CD4-positive, CD25-positive, alpha-beta regulatory T cell (primary cell): ENCODE results near the gene IKZF3. TPM values are rescaled to one million over a fixed set of nuclear protein-coding genes. Genes with fewer than 3 reads are reported as not detected.
A peak's percentile ranks its signal among the peaks of the same experiment; 100 is the strongest.

Experiments used
- ATAC-seq, 2 donors: fragments of 150-1000 bp; cut with Tn5 transposase; one replicate each; pipeline ENCODE4 v1.10.0; 2021; ENCODE audit warnings: low read depth in 2 of 2, moderate number of reproducible peaks in 2 of 2, moderate library complexity in 1 of 2
- DNase-seq, 3 donors: peaks; one replicate each; pipeline versions ENCODE4 v3.0.0 to v3.0.0-alpha.2; 2012 to 2022; ENCODE audit warnings: mixed read lengths in 1 of 3
- H3K27ac ChIP-seq: one replicate; pipeline ENCODE4 v1.7.0; 2013; ENCODE audit warnings: mild to moderate bottlenecking, low read length; ENCODE audit not compliant: insufficient read depth, poor library complexity, severe bottlenecking
- H3K27me3 ChIP-seq: one replicate; pipeline ENCODE4 v1.7.0; 2013; ENCODE audit warnings: low read length; ENCODE audit not compliant: control insufficient read depth, insufficient read depth
- H3K36me3 ChIP-seq: one replicate; pipeline ENCODE4 v1.7.0; 2013; ENCODE audit warnings: mild to moderate bottlenecking, low read length, moderate library complexity; ENCODE audit not compliant: control insufficient read depth, insufficient read depth
- H3K4me1 ChIP-seq: 2 replicates; pipeline ENCODE4 v1.7.0; 2013; ENCODE audit warnings: mild to moderate bottlenecking, low read length; ENCODE audit not compliant: insufficient read depth, control insufficient read depth, poor library complexity, severe bottlenecking
- H3K4me3 ChIP-seq: one replicate; pipeline ENCODE4 v1.7.0; 2013; ENCODE audit warnings: low read depth, mild to moderate bottlenecking, low read length, moderate library complexity
- H3K9me3 ChIP-seq, 2 experiments: 1 replicate in 1 of 2; 2 replicates in 1 of 2; pipeline ENCODE4 v1.7.0; 2013; ENCODE audit warnings: low read length in 2 of 2, mild to moderate bottlenecking in 1 of 2, moderate library complexity in 1 of 2; ENCODE audit not compliant: control insufficient read depth in 2 of 2
- H3K27ac Mint-ChIP-seq, 3 donors: one replicate each; pipeline ENCODE4 v1.8.0; 2020 to 2022; ENCODE audit warnings: mild to moderate bottlenecking in 3 of 3, mixed read lengths in 3 of 3, moderate library complexity in 2 of 3
- H3K27me3 Mint-ChIP-seq: one replicate; pipeline ENCODE4 v1.8.0; 2022; ENCODE audit warnings: mild to moderate bottlenecking, mixed read lengths
- H3K36me3 Mint-ChIP-seq: one replicate; pipeline ENCODE4 v1.8.0; 2020; ENCODE audit warnings: mixed read lengths
- H3K4me1 Mint-ChIP-seq, 4 donors: one replicate each; pipeline ENCODE4 v1.8.0; 2020 to 2022; ENCODE audit warnings: mixed read lengths in 4 of 4, mild to moderate bottlenecking in 1 of 4
- H3K4me3 Mint-ChIP-seq, 4 donors: one replicate each; pipeline ENCODE4 v1.8.0; 2020 to 2022; ENCODE audit warnings: mild to moderate bottlenecking in 4 of 4, mixed read lengths in 4 of 4, moderate library complexity in 3 of 4
- H3K9me3 Mint-ChIP-seq, 7 donors: one replicate each; pipeline ENCODE4 v1.8.0; 2020 to 2022; ENCODE audit warnings: mixed read lengths in 7 of 7, mild to moderate bottlenecking in 3 of 7, moderate library complexity in 2 of 7
- polyA plus RNA-seq, 4 donors: library from polyadenylated mRNA; unstranded; fragments of 300-500 nt; fragmentation: Illumina TruSeq; gene quantifications; one replicate each; pipeline ENCODE4 v1.2.3, GENCODE V29; 2021
- total RNA-seq: library from RNA; stranded (reverse); gene quantifications from one replicate; pipeline ENCODE4 v1.2.3, GENCODE V29; 2022

IKZF3 gene
- total and polyA plus RNA-seq, 5 donors from 2014 or later, result 30.4 to 146 (median 36.4) TPM

DNA sequence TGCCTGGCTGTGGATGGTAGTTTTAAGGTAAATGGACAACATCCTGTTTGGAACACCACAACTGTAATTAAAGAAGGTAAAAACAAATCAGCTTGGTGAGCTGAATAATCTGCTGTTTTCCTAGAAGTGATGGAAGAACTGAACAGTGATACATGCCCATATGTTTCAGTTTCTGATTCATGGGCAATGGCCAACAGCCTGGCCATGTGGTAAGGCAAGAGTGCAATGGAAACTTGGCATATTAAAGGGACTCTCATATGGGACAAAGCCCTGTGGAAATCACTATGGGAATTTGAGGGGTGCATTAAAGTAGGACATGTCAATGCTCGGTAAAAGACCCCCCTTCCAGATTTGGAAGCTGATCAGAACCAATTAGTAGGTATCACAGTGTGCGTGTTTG lies 37.8 kb downstream of the IKZF3 start:
- H3K27ac ChIP-seq, result no peak overlapping the region
- Mint-ChIP-seq H3K27ac (peak overlapping the region in 1 of 3 donors; percentile 78), H3K27me3 (no peaks in the 10 kb centered on the region), H3K9me3 (peaks cover 6 to 34% (median 12%) of the 10 kb centered on the region in 7 donors), H3K36me3 (peaks cover 68% of the 10 kb centered on the region), H3K4me3 (no peak overlapping the region), H3K4me1 (peaks cover 5 to 18% (median 15%) of the 10 kb centered on the region in 4 donors)
- peaks cover 71% of the 10 kb centered on the region for H3K36me3 ChIP-seq
- no peak overlapping the region for H3K4me3 ChIP-seq
- DNase-seq (no peak), ATAC-seq (no peak)
- peaks cover 15 to 24% of the 10 kb centered on the region in 2 experiments for H3K9me3 ChIP-seq
- no peaks in the 10 kb centered on the region for H3K27me3 ChIP-seq
- H3K4me1 ChIP-seq, result no peaks in the 10 kb centered on the region

DNA sequence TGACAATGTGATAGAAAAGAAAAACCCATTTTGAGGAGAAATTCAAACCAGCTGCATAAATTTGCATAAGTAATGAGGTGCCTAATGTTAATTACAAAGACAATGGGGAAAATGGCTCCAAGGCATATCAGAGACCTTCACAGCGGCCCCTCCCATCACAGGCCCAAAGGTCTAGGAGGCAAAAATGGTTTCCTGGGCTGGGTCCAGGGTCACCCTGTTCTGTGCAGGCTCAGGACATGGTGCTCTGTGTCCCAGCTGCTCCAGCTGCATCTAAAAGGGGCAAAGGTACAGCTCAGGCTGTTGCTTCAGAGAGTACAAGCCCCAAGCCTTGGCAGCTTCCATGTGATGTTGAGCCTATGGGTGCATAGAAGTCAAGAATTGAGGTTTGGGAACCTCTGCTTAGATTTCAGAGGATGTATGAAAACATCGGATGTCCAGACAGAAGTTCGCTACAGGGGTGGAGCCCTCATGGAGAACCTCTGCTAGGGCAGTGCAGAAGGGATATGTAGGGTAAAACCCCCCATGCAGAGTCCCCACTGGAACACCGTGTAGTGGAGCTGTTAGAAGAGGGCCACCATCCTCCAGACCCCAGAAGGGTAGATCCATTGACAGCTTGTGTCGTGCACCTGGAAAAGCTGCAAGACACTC lies 40.6 kb downstream of the IKZF3 start:
- Mint-ChIP-seq H3K4me3 (no peak overlapping the region), H3K9me3 (peaks cover 6 to 34% (median 14%) of the 10 kb centered on the region in 7 donors), H3K36me3 (peaks cover 75% of the 10 kb centered on the region), H3K4me1 (peaks cover 16 to 46% (median 38%) of the 10 kb centered on the region in 4 donors), H3K27ac (peak overlapping the region in 2 of 3 donors; percentile 9 to 20), H3K27me3 (no peaks in the 10 kb centered on the region)
- ATAC-seq (no peak), DNase-seq (peak in 1 of 3 donors; percentile 43)
- H3K9me3 ChIP-seq, result peaks cover 15 to 24% of the 10 kb centered on the region in 2 experiments
- peaks cover 24% of the 10 kb centered on the region for H3K4me1 ChIP-seq
- peaks cover 55% of the 10 kb centered on the region for H3K36me3 ChIP-seq
- H3K4me3 ChIP-seq, result no peak overlapping the region
- H3K27ac ChIP-seq, result no peak overlapping the region
- H3K27me3 ChIP-seq, result no peaks in the 10 kb centered on the region

DNA sequence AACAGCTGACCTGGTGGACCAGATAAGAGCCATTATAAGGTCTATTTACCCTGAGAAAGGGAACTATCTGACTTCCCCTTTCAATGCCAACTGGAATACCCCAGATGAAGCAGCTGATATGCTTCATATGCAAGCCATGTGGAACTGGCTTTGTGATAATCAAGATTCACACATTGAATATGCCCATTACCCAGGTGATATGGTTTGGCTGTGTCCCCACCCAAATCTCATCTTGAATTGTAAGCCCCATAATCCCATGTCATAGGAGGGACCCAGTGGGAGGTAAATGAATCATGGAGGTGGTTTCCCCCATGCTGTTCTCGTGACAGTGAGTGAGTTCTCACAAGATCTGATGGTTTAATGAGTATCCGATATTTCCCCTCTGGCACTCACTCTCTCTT lies 42.1 kb downstream of the IKZF3 start:
- no peak overlapping the region for H3K27ac ChIP-seq
- Mint-ChIP-seq H3K9me3 (peaks cover 6 to 34% (median 14%) of the 10 kb centered on the region in 7 donors), H3K27me3 (no peaks in the 10 kb centered on the region), H3K27ac (peak overlapping the region; percentile 84 to 94 (median 88)), H3K4me1 (peaks cover 19 to 55% (median 46%) of the 10 kb centered on the region in 4 donors), H3K4me3 (no peak overlapping the region), H3K36me3 (peaks cover 62% of the 10 kb centered on the region)
- H3K9me3 ChIP-seq, result peaks cover 15 to 24% of the 10 kb centered on the region in 2 experiments
- peaks cover 33% of the 10 kb centered on the region for H3K4me1 ChIP-seq
- no peak for DNase-seq
- no peaks in the 10 kb centered on the region for H3K27me3 ChIP-seq
- H3K4me3 ChIP-seq, result no peak overlapping the region
- no peak for ATAC-seq
- H3K36me3 ChIP-seq, result peaks cover 40% of the 10 kb centered on the region

- H3K27me3 ChIP-seq, result no peaks in the 10 kb centered on the region
- H3K4me1 ChIP-seq, result peaks cover 33% of the 10 kb centered on the region
- H3K27me3 Mint-ChIP-seq, result no peaks in the 10 kb centered on the region
- H3K27ac ChIP-seq, result peak overlapping the region; percentile 78
- peak overlapping the region; percentile 88 to 94 (median 91) for H3K27ac Mint-ChIP-seq
- H3K36me3 Mint-ChIP-seq, result peaks cover 51% of the 10 kb centered on the region
- H3K4me1 Mint-ChIP-seq, result peaks cover 19 to 50% (median 45%) of the 10 kb centered on the region in 4 donors
- no peak for ATAC-seq
- H3K36me3 ChIP-seq, result peaks cover 29% of the 10 kb centered on the region
- no peak for DNase-seq
- peaks cover 15 to 24% of the 10 kb centered on the region in 2 experiments for H3K9me3 ChIP-seq
- peak overlapping the region in 1 of 4 donors; percentile 26 for H3K4me3 Mint-ChIP-seq
- H3K4me3 ChIP-seq, result no peak overlapping the region
- peaks cover 3 to 34% (median 13%) of the 10 kb centered on the region in 7 donors for H3K9me3 Mint-ChIP-seq
These were observed 43.1 kb downstream of the IKZF3 start for GRCh38 chr17:39820987-39821386.

GRCh38 chr17:39820541-39820940 lies 43.6 kb downstream of the IKZF3 start:
- Histone ChIP-seq H3K36me3 (peaks cover 25% of the 10 kb centered on the region), H3K27me3 (no peaks in the 10 kb centered on the region), H3K9me3 (peaks cover 15 to 24% of the 10 kb centered on the region in 2 experiments), H3K4me1 (peaks cover 33% of the 10 kb centered on the region), H3K27ac (peak overlapping the region; percentile 78), H3K4me3 (peak overlapping the region; percentile 17)
- peaks cover 21 to 53% (median 48%) of the 10 kb centered on the region in 4 donors for H3K4me1 Mint-ChIP-seq
- H3K27me3 Mint-ChIP-seq, result no peaks in the 10 kb centered on the region
- H3K36me3 Mint-ChIP-seq, result peaks cover 47% of the 10 kb centered on the region
- peak overlapping the region; percentile 87 to 94 (median 91) for H3K27ac Mint-ChIP-seq
- DNase-seq (no peak), ATAC-seq (no peak)
- H3K9me3 Mint-ChIP-seq, result peaks cover 3 to 32% (median 13%) of the 10 kb centered on the region in 7 donors
- H3K4me3 Mint-ChIP-seq, result peak overlapping the region; percentile 12 to 48 (median 30)

GRCh38 chr17:39818358-39819000 lies 45.6 kb downstream of the IKZF3 start:
- Histone ChIP-seq H3K4me3 (peak overlapping the region; percentile 72), H3K4me1 (peaks cover 49% of the 10 kb centered on the region), H3K36me3 (peaks cover 6% of the 10 kb centered on the region), H3K27me3 (no peaks in the 10 kb centered on the region), H3K27ac (peak overlapping the region; percentile 78), H3K9me3 (peaks cover 1 to 5% of the 10 kb centered on the region in 2 experiments)
- DNase-seq (no peak), ATAC-seq (no peak)
- Mint-ChIP-seq H3K36me3 (peaks cover 28% of the 10 kb centered on the region), H3K4me1 (peaks cover 34 to 70% (median 67%) of the 10 kb centered on the region in 4 donors), H3K27ac (peak overlapping the region; percentile 85 to 95 (median 87)), H3K4me3 (peak overlapping the region in 3 of 4 donors; percentile 16 to 56 (median 55)), H3K27me3 (no peaks in the 10 kb centered on the region), H3K9me3 (peaks cover 3 to 12% (median 6%) of the 10 kb centered on the region in 7 donors)

DNA sequence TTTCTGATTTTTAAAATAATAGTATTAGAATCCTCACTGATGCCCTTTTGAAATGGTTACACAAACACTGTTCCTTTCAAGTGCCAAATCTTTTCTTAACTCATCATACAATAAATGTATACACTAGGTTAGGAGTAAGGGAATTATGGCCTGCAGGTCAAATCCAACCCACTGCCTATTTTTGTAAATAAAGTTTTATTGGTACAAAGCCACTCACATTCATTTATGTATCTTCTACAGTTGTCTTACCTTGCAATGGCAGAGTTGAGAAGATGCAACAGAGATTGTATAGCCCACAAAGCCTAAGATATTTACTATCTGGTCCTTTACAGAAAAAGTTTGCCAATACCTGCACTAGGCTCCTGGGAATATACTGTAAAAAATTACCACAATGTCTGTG lies 47.8 kb downstream of the IKZF3 start:
- ATAC-seq (no peak), DNase-seq (no peak)
- H3K4me1 ChIP-seq, result peaks cover 63% of the 10 kb centered on the region
- H3K9me3 Mint-ChIP-seq, result peaks cover 0 to 2% (median 0%) of the 10 kb centered on the region in 7 donors
- no peak overlapping the region for H3K27ac ChIP-seq
- H3K9me3 ChIP-seq, result no peaks in the 10 kb centered on the region
- no peak overlapping the region for H3K27ac Mint-ChIP-seq
- peaks cover 8% of the 10 kb centered on the region for H3K36me3 Mint-ChIP-seq
- H3K36me3 ChIP-seq, result no peaks in the 10 kb centered on the region
- no peaks in the 10 kb centered on the region for H3K27me3 ChIP-seq
- no peak overlapping the region for H3K4me3 ChIP-seq
- H3K4me1 Mint-ChIP-seq, result peaks cover 40 to 79% (median 68%) of the 10 kb centered on the region in 4 donors
- no peaks in the 10 kb centered on the region for H3K27me3 Mint-ChIP-seq
- H3K4me3 Mint-ChIP-seq, result no peak overlapping the region
